MM.1S (cell line): ENCODE results near the gene ARHGEF6.

Experiments used
- EZH2 ChIP-seq: fragments of 300-600 bp; sonication (generic); optimal IDR thresholded peaks from 2 replicates; pipeline ENCODE3; 2017; ENCODE audit warnings: low read depth, mild to moderate bottlenecking, antibody characterized with exemption, low read length, mixed read lengths
- TF ChIP-seq, protein P1 (sequence below): fragments of 300-600 bp; sonication (generic); IDR thresholded peaks from 2 replicates; pipeline ENCODE4 v1.5.1; 2016; ENCODE audit warnings: antibody characterized with exemption, low read length, mixed read lengths

DNA sequence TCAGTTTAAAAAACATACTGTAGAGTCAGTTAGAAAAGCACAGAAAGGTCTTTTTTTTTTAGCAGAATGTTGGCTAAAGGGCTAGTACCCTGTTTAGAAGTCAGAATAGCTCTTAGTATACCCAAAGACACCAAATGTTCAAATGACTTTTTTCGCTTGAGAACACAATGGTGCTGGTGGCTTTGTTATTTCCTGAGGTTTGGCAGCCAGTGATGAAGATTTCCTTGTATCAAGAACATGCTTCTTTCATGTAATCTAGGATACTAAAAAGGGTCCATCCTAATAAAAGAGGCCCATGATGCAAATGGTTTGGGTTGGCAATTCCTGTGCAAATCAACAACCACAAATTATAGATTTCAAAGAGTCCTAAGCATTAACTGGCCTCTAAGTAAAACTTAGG is 153.8 kb downstream of the ARHGEF6 start:
- TF ChIP-seq, protein P1, sequence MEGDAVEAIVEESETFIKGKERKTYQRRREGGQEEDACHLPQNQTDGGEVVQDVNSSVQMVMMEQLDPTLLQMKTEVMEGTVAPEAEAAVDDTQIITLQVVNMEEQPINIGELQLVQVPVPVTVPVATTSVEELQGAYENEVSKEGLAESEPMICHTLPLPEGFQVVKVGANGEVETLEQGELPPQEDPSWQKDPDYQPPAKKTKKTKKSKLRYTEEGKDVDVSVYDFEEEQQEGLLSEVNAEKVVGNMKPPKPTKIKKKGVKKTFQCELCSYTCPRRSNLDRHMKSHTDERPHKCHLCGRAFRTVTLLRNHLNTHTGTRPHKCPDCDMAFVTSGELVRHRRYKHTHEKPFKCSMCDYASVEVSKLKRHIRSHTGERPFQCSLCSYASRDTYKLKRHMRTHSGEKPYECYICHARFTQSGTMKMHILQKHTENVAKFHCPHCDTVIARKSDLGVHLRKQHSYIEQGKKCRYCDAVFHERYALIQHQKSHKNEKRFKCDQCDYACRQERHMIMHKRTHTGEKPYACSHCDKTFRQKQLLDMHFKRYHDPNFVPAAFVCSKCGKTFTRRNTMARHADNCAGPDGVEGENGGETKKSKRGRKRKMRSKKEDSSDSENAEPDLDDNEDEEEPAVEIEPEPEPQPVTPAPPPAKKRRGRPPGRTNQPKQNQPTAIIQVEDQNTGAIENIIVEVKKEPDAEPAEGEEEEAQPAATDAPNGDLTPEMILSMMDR, result no peak
- TF ChIP-seq EZH2, result no peak
